Cardiac fibroblast (primary cell): Measurements from ENCODE around the gene FBXO15.
A peak's percentile ranks its signal among the peaks of the same experiment; 100 is the strongest.

Experiments used
- DNase-seq, 2 donors: peaks; one replicate each; pipeline versions ENCODE4 v3.0.0 to v3.0.0-alpha.2; 2010; ENCODE audit warnings: low read depth in 2 of 2
- H3K4me3 ChIP-seq, 2 donors: replicated peaks in 1 of 2; 1 replicate in 1 of 2; 2 replicates in 1 of 2; pipeline ENCODE4 v1.5.1; 2011; ENCODE audit warnings: low read depth in 2 of 2, low read length in 2 of 2, mild to moderate bottlenecking in 2 of 2, moderate library complexity in 1 of 2
- CTCF ChIP-seq: IDR thresholded peaks from one replicate; pipeline ENCODE4 v1.5.1; 2011; ENCODE audit warnings: low read depth, mild to moderate bottlenecking, low read length, inconsistent platforms

Gene FBXO15

GRCh38 chr18:74154716-74155115 is 7.1 kb upstream of the FBXO15 start:
- DNase-seq = no peak
- no peak for TF ChIP-seq CTCF
- no peak overlapping the region for H3K4me3 ChIP-seq

- no peak for TF ChIP-seq CTCF
- H3K4me3 ChIP-seq = no peak overlapping the region
- no peak for DNase-seq
These were observed 6.2 kb upstream of the FBXO15 start for GRCh38 chr18:74153793-74154192.

- peak in 1 of 2 donors; percentile 22 for DNase-seq
- no peak for TF ChIP-seq CTCF
- no peak overlapping the region for H3K4me3 ChIP-seq
These were observed 5.7 kb upstream of the FBXO15 start for GRCh38 chr18:74153377-74153776.

- DNase-seq = no peak
- H3K4me3 ChIP-seq = no peak overlapping the region
- peak; percentile 23 for TF ChIP-seq CTCF
These were observed 5.2 kb upstream of the FBXO15 start for GRCh38 chr18:74152857-74153256.

- DNase-seq = no peak
- no peak for TF ChIP-seq CTCF
- no peak overlapping the region for H3K4me3 ChIP-seq
These were observed 4.6 kb upstream of the FBXO15 start for GRCh38 chr18:74152270-74152669.

- TF ChIP-seq CTCF = no peak
- H3K4me3 ChIP-seq = peak overlapping the region in 1 of 2 donors; percentile 81
- no peak for DNase-seq
These were observed 2.2 kb upstream of the FBXO15 start for GRCh38 chr18:74149878-74150277.

- DNase-seq = no peak
- peak overlapping the region; percentile 81 to 91 for H3K4me3 ChIP-seq
- TF ChIP-seq CTCF = no peak
These were observed 973 bp upstream of the FBXO15 start for GRCh38 chr18:74148543-74149070.
